Medulla oblongata (tissue), 1 donor: Measurements from ENCODE around the gene ZNF524.
A peak's percentile ranks its signal among the peaks of the same experiment; 100 is the strongest.

ENCODE experiments used
- DNase-seq: peaks from one replicate; pipeline ENCODE4 v3.0.0-alpha.2; 2015; ENCODE audit errors: extremely low spot score

Gene ZNF524

GRCh38 chr19:55642153-55643002 lies 42.3 kb downstream of the ZNF524 start:
- DNase-seq, result peak; percentile 19

GRCh38 chr19:55643003-55643886 lies 43.2 kb downstream of the ZNF524 start, which contains the start of gene ZNF581:
Gene ZNF581, plus strand, starts transcription at chr19:55643649. Its CDS starts 923 bp downstream, at chr19:55644572.
- peak; percentile 58 for DNase-seq

- DNase-seq, result no peak
These were observed 43.7 kb downstream of the ZNF524 start for GRCh38 chr19:55643887-55644176.

GRCh38 chr19:55644191-55644833 lies 44.2 kb downstream of the ZNF524 start:
- DNase-seq, result no peak

- DNase-seq, result no peak
These were observed 44.9 kb downstream of the ZNF524 start for GRCh38 chr19:55644842-55645511.

GRCh38 chr19:55645512-55645881 lies 45.4 kb downstream of the ZNF524 start:
- DNase-seq, result no peak

- DNase-seq, result no peak
These were observed 47.0 kb downstream of the ZNF524 start for GRCh38 chr19:55646889-55647731.

- DNase-seq, result peak; percentile 68
These were observed 47.9 kb downstream of the ZNF524 start, which contains the start of gene CCDC106 for GRCh38 chr19:55647732-55648584. Gene CCDC106, plus strand, starts transcription at chr19:55648212. Its CDS starts 835 bp downstream, at chr19:55649047.

GRCh38 chr19:55648585-55649267 lies 48.6 kb downstream of the ZNF524 start:
- DNase-seq, result no peak

GRCh38 chr19:55649268-55650125 lies 49.4 kb downstream of the ZNF524 start:
- no peak for DNase-seq

GRCh38 chr19:55650126-55650557 lies 50.1 kb downstream of the ZNF524 start:
- DNase-seq, result no peak

GRCh38 chr19:55650602-55651230 lies 50.6 kb downstream of the ZNF524 start:
- no peak for DNase-seq

GRCh38 chr19:55651236-55651635 lies 51.1 kb downstream of the ZNF524 start:
- no peak for DNase-seq

- DNase-seq, result no peak
These were observed 52.4 kb downstream of the ZNF524 start for GRCh38 chr19:55652311-55653128.
